ENCODE results near the gene FBXL20. TPM values are rescaled to one million over a fixed set of nuclear protein-coding genes. Genes with fewer than 3 reads are reported as not detected.
"Not testable (repeated sequence)": the region's sequence is repeated elsewhere in the genome, so short reads cannot be mapped to it uniquely, and the experiment has no call there.

Gene FBXL20
- total and polyA plus RNA-seq, 2 donors (not counting 3 experiments of a cell fraction or from before 2014, with no cell fraction given): 4.6 to 18.0 TPM

DNA sequence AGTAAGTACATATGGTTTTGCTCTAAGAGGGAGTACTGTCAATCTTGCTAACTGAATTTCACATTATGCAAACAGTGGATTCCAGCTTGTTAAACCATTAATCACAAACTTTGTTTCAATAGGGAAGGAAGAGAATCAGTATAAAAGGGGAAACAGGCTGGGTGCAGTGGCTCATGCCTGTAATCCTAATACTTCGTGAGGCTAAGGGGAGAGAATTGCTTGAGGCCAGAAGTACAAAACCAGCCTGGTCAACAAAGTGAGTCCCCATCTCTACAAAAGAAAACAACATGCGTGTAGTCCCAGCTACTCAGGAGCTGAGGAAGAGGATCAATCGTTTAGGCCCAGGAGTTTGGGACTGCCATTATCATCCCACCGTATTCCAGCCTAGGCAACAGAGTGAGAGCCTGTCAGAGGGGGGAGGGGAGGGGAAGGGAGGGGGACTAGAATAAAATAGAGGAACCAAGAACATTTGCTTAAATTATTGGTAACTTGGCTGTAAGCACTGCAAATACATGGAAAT is 65.7 kb downstream of the FBXL20 start:
- Histone ChIP-seq H3K27me3 (ENCODE audit: control insufficient read depth in 2 of 2, insufficient read depth in 2 of 2, low read length in 2 of 2) (no peaks in the 10 kb centered on the region), H3K27ac (ENCODE audit: insufficient read depth, low read depth, low read length) (no peak overlapping the region), H3K9me1 (replicated peaks; ENCODE audit: control insufficient read depth, extremely low read depth, insufficient read depth, low read length) (no peaks in the 10 kb centered on the region), H3K4me1 (ENCODE audit: control insufficient read depth, extremely low read depth, insufficient read depth, low read length) (peaks cover 7% of the 10 kb centered on the region), H3K9ac (replicated peaks; ENCODE audit: extremely low read depth, insufficient read depth, low read length) (no peak overlapping the region), H4K20me1 (replicated peaks; ENCODE audit: control insufficient read depth, extremely low read depth, insufficient read depth, low read length) (no peaks in the 10 kb centered on the region), H3K79me2 (ENCODE audit: control insufficient read depth, insufficient read depth, low read length) (no peaks in the 10 kb centered on the region), H3K9me3 (replicated peaks; ENCODE audit: control insufficient read depth, insufficient read depth, low read length) (no peaks in the 10 kb centered on the region), H3K36me3 (ENCODE audit: control insufficient read depth in 2 of 2, extremely low read depth in 1 of 2, insufficient read depth in 2 of 2, low read length in 2 of 2) (no peaks in the 10 kb centered on the region), H3K4me3 (replicated peaks in 1 of 3; ENCODE audit: insufficient read depth in 1 of 3, low read depth in 1 of 3, low read length in 3 of 3) (no peak overlapping the region), H2AFZ (ENCODE audit: low read depth, low read length) (no peak overlapping the region), H3K4me2 (ENCODE audit: insufficient read depth, low read length) (no peak overlapping the region)
- POLR2A ChIA-PET: no interaction called here
- no peak for DNase-seq (ENCODE audit: low read depth, low spot score)
- dilution Hi-C loops (cut with MboI; ENCODE audit: extremely low pct_ligation_motif_present, low sequenced_read_pairs): no loop called here
- CTCF ChIA-PET: interaction anchor here (1.1 kb wide), 1 partner anchor 17 kb away, joined by 3 read pairs; no protein-coding TSS in a partner anchor
- BruUV-seq (replicated peaks): no TSS peak
- intact Hi-C loops (cut with micrococcal nuclease): no loop called here
- TF ChIP-seq POLR2A (IDR thresholded peaks at IDR 0.05; ENCODE audit: low read depth, low read length) (no peak), FOS (IDR thresholded peaks at IDR 0.05; ENCODE audit: borderline replicate concordance, insufficient read depth, low read length) (no peak), MYC (IDR thresholded peaks at IDR 0.05; ENCODE audit: low read depth, low read length) (no peak)
- TF ChIP-seq, protein P1, sequence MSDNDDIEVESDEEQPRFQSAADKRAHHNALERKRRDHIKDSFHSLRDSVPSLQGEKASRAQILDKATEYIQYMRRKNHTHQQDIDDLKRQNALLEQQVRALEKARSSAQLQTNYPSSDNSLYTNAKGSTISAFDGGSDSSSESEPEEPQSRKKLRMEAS (IDR thresholded peaks at IDR 0.05; ENCODE audit: insufficient read depth, insufficient read length): no peak
- no peak for FAIRE-seq

DNA sequence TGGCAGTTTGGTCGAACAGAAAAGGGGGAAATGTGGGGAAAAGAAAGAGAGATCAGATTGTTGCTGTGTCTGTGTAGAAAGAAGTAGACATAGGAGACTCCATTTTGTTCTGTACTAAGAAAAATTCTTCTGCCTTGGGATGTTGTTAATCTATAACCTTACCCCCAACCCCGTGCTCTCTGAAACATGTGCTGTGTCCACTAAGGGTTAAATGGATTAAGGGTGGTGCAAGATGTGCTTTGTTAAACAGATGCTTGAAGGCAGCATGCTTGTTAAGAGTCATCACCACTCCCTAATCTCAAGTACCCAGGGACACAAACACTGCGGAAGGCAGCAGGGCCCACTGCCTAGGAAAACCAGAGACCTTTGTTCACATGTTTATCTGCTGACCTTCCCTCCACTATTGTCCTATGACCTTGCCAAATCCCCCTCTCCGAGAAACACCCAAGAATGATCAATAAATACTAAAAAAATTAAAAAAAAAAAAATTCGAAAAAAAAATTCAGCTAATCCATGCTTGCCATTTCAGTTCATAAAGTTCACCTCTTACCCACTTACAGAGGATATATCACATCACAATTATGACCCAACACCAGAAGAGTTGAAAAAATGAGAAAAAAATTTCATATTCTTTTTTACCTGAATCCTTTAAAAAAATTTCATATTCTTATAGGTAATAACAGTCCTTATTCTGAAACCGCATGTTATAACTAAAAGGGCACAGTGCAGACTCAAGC is 67.2 kb downstream of the FBXL20 start:
- H3K27ac ChIP-seq (ENCODE audit: insufficient read depth, low read depth, low read length); H2AFZ ChIP-seq (ENCODE audit: low read depth, low read length); H3K36me3 ChIP-seq (ENCODE audit: control insufficient read depth in 2 of 2, extremely low read depth in 1 of 2, insufficient read depth in 2 of 2, low read length in 2 of 2); DNase-seq (ENCODE audit: low read depth, low spot score); CTCF ChIA-PET; H3K27me3 ChIP-seq (ENCODE audit: control insufficient read depth in 2 of 2, insufficient read depth in 2 of 2, low read length in 2 of 2); H3K9me3 ChIP-seq (replicated peaks; ENCODE audit: control insufficient read depth, insufficient read depth, low read length); dilution Hi-C loops (cut with MboI; ENCODE audit: extremely low pct_ligation_motif_present, low sequenced_read_pairs); H3K4me1 ChIP-seq (ENCODE audit: control insufficient read depth, extremely low read depth, insufficient read depth, low read length); H3K4me3 ChIP-seq (replicated peaks in 1 of 3; ENCODE audit: insufficient read depth in 1 of 3, low read depth in 1 of 3, low read length in 3 of 3); H4K20me1 ChIP-seq (replicated peaks; ENCODE audit: control insufficient read depth, extremely low read depth, insufficient read depth, low read length); POLR2A ChIA-PET; H3K9ac ChIP-seq (replicated peaks; ENCODE audit: extremely low read depth, insufficient read depth, low read length); H3K4me2 ChIP-seq (ENCODE audit: insufficient read depth, low read length); intact Hi-C loops (cut with micrococcal nuclease); H3K79me2 ChIP-seq (ENCODE audit: control insufficient read depth, insufficient read depth, low read length); BruUV-seq (replicated peaks); FAIRE-seq; H3K9me1 ChIP-seq (replicated peaks; ENCODE audit: control insufficient read depth, extremely low read depth, insufficient read depth, low read length): not testable (repeated sequence)

All from endothelial cell of umbilical vein (primary cell).